ENCODE data around the gene MEF2C.
A peak's percentile ranks its signal among the peaks of the same experiment; 100 is the strongest.

The MEF2C gene

DNA sequence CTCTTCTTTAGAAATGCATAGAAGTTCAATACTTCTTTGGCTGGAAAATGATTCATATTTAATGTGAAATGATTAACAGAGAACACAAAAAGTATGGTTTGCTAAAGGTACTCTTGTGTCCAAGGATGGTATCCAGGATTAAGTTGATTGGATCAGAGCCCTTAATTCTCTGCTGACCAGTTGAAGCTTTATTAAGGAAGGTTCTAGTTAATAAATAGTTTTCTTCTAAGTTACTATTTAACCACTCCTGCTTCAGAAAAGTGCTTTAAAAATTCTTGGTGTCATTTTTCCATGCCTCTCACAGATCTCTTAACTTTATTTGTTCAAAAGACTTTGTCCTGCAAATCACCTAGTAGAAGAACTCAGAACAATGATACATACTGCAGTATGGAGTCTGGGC lies 134.3 kb downstream of the MEF2C start:
- no peak for DNase-seq

DNA sequence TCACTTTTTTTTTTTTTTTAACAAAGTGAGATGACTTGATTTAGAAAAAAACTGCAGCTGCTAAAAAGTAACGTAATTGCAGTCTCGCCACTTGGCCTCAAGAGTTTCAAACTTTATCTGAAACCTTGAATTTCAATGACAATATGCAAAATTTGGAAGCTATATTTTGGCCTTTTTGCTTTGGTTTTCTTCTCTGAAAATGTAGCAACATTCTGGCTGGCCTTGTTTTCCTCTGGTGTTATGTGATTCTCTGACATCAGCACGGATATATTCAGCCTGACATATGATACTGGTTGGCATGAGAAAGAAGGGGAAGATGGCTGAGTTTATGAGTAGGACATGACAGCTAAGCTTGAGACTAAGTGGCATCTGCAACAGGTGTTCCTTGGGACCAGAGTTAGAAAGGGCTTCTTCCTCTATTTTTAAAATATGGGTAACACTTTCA lies 136.5 kb downstream of the MEF2C start:
- no peak for DNase-seq

DNA sequence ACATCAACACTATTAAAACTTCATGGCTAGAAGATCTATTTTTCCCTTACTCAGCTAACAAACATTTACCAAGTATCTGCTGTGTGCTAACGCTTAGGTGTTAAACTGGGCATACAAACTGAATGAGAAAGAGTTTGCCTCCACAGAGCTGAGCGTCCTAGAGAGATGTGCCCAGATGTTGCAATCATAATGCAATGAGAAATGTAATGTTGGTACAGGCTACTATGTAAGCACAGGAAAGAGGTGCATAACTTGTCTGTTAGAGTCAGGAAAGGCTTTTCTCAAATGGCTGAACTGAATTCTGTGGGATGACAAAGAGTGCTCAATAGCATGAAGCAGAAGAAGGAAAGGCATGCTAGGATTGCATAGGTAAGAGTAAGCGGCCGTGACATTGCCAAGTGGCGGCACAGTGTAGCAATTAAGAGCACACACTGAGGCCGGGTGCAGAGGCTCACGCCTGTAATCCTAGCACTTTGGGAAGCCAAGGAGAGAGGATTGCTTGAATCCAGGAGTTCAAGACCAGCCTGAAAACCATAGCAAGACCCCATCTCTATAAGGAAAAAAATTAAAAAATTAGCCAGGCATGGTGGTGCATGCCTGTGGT lies 137.8 kb downstream of the MEF2C start:
- peak; percentile 6 for DNase-seq

DNA sequence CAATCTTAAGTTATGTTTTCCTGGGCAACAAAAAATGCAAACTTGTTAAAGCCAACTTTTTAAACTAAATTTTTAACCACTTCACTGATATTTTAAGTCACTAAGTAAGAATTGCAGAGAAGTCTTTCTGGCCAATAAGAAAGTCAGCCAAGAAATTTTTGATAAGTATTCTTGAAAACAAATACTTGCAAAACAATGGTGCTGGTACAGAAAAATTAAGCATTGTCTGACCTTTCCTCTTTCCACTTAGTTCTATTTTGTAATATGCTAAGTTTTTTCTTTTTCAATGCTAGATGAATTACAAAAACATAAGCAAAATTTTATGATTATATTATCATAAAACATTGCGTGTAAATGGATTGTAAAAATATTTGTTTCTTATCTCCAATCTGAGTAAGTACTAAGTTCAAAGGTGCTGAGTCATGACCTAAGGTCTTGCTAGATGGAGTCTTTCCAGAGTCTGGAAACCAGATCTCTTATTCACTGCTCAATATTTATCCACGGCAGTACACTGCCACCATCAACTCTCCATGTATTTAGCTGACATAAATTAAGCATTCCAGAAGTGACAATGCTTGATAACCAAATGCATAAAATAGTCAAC lies 139.7 kb downstream of the MEF2C start:
- DNase-seq: peak; percentile 9

DNA sequence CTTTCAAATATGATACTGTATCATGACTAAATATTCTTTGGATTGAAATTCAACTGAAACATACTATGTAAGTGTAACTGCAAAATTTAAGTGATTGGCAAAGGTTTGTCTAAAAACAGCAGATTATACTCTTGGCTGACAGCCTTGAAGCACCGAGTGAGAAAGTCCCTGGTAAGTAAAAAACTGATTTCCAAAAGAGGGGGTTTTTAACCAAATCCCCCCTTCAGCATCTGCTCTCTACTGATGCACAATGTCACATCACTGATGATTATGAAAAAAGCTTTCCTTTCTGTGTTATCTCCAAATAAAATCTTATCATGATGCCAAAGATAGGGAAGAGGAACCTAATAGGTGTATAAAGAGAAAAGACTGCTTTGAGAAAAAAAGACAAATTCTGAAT lies 141.0 kb downstream of the MEF2C start:
- no peak for DNase-seq

DNA sequence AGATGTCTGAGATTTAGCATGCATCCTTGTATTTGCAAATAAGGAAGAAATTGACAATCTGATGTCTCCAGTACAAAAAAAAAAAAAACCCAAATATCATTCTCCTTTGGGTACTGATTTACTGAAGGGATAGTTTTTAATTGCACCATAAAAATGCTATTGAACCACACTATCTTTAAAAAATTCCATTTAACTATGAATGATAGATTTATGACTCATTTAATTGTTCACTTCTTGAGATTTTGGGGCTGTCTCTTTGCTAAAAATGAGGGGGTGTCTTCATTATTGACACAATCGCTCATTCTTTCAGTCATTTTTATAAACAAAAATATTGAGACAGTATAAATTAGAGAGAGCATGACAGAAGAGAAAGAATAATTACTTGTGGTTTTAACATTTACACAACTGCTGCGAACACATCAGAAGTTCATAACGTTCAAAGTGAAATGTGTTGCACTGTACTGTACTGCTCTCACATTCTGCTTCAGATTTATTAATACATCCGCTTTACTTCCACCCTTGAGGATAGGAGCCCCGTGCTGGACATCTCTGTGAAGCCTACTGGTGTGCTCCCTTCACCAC lies 142.3 kb downstream of the MEF2C start:
- peak; percentile 13 for DNase-seq

DNA sequence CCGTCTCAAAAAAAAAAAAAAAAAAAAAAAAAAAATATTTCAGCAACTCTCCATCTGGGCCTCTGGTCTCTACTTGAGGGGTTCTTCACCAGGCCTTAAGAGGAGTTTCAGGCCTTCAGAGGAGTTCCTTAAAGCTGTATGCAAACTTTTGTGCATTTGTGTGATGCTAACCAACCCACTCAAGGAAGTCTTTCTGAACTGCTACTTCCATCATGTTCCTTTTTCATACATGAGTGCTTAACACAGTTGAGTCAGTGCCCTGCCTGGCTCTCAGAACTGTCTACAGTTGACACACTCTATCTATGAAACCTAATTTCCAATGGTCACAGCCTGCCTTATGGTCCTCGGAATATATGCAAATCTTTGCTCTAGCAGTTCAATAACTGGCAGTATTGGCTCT lies 146.5 kb downstream of the MEF2C start:
- no peak for DNase-seq

DNA sequence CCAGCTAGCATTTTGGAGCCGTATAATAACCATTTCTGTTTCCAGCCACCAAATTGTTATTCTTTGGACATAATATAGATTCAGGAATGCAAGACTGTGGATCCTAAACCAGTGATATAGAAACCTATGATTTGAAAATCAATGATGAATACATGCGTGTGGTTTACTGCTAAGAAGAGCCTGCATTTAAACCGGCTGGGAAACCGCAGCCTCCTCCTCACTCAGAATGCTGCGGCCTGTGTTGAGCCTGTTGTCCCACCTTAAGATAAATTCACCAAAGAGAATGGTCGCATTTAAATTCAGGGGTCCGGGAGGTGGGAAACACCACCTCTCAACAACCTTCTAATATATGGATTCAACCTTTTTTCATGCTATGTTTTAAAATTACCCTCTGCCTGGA lies 148.0 kb downstream of the MEF2C start:
- DNase-seq: no peak

DNA sequence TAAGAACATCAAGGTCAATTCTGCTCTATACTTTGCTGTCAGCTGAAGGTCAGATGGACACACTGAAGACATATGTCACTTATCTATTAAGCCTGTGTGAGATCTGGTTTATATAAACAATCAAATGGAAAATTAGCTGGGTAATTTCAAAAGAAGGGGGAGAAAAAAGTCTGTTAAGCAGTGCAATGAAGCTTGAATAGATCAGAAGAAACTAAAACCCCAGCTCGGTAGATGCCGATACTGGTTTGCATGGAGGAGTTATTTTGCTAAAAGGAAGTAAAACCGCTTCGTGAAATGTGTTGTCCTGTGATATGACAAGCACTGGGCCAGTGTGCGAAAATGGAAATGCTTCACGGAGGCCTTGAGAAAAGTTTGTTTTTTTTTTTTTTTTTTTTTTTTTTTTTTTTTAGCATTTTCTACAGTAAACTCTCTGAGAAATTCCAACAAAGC lies 148.8 kb downstream of the MEF2C start:
- DNase-seq: no peak

DNA sequence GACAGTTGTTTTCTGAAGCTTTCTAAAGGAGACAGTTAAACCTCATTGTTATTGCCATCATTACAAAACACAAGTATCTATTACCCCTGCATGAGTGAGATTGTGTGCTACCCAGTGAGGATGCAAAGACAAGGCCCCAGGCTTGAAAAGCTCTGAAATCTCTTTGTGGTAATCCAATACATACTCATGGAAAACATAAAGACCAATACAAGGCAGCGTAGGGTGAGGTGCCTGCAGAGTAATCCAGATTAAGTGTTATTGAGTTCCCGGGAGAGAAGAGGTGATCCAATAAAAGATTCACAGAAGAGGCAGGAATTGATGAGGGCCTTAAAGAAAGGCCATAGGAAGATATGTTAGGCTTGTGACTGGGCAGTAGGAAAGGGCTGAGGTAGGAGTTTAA lies 150.1 kb downstream of the MEF2C start:
- DNase-seq: no peak

DNA sequence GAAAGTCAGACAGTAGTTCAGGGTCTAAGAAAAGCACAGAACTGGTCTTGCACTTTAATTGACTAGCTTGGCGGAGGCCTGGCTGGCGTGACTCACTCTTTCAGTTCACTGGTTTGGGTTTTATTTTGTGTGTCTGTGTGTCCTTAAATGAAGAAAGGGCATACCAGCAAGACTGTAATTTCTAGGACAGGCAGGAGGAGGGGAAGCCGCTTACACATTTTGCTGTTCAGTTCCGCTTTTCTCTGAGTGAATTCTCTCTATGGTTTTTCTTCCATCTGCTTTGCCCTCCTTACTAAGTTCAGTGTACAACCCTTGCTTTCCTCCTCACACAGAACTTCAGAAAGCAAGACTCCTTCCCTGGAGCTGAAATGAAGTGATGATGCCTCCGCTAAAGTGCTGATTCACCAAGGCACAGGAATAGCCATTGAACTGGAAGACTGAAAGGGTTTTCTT lies 150.8 kb downstream of the MEF2C start:
- peak; percentile 51 for DNase-seq

DNA sequence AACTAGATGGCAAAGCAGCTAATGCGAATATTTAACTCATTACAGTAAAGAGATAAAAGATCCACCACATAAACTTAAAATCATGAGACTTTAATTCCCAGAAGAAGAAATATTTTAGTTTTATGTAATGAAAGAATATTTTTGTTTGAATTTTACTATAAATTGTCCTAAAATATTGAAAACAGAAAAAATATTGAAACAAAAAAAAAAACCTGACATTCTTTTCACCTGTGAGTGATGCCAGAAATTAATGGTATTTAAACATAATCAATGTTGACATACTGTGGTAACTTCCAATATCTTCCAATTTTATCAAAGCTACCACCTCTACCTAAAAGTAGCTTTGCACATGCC lies 153.2 kb downstream of the MEF2C start:
- no peak for DNase-seq

DNA sequence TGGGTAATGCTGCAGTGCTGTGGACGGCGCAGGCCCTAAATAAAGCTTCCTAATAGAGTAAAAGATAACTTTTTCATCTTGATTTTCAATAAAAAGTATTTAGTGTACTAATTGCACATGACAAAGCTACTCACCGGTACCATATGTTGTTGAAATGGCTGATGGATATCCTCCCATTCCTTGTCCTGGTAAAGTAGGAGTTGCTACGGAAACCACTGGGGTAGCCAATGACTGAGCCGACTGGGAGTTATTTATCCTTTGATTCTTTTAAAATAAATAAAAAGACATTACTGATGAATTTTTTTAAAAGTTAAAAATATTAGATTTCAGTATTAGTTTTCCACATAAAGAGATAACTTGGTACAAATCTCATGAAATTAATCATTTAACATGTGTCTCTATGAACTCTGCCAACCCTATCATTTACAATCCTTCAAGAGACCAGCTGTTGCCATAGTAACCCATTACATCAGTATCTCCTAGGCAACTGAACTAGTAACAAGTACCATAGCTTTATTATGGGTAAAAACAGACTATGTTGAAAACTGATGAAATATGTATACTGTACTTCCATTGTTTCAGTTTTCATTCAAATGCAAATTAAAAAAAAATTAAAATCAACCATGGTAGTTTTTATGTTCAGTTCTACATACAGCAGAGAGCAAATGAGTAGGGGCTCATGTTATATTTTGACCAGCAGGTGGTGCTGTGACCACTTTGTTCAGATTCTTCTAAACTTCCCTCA lies 153.7 kb downstream of the MEF2C start:
- peak; percentile 79 for DNase-seq

DNA sequence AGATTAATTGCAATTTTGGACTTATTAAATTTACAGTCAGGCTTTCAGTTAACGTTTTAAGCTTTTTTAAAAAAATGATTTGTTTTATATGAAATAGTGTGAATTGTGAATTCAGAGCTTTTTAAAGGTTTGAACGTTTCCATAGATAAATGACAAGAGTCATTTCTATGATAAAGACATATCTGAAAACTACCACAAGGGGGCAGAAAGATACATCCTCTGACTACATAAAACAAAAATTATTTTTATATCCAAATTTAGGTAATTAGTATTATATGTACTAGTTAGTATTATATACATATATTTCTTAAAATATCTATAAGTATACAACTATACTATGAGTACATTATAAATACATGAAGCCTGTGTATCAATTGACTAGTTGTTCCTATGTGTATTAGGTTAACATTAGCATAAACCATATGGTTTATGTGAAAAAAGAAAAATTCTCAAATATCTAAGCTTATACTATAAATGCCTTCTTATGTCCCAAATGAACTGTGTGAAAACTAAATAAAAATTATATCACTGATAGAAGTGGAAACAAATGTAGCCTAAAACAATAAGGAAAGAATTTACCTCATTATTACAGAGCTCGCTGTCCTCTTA lies 155.2 kb downstream of the MEF2C start:
- DNase-seq: peak; percentile 27

DNA sequence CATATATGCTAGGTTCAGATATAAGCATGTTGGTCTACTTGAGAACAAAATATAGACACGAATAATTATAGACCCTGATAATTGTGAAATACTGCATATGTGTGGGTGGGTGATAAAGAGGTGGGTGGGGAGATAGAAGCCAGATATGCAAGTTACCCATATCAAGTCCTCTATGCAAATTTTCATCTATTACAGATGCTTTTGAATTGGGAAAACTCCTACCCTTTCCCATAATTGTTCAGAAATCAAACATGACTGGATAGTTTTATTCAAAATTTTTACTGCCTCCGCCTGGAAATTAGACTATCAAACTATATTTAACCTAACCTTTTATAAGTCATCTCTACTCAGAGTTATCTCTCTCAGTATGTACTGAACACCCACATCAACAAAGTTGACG lies 157.5 kb downstream of the MEF2C start:
- DNase-seq: no peak

DNA sequence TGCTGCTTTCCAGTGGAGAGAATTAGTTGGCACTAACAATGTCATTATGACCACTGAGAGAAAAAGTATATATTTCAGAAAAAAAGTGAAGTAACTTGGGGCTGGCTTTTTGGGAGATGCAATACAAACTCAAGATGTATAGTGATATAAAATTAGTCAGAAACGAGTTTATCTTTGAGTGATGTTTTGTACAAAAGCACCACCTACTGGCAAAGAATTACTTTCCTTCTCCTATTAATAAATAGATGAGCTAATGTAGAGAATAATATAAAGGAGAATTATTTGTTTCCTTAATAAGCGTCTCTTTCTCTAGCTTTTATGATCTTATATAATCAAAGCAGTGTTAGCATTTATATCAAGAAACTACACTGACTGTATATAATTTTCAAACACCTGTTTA lies 158.8 kb downstream of the MEF2C start:
- peak; percentile 24 for DNase-seq

DNA sequence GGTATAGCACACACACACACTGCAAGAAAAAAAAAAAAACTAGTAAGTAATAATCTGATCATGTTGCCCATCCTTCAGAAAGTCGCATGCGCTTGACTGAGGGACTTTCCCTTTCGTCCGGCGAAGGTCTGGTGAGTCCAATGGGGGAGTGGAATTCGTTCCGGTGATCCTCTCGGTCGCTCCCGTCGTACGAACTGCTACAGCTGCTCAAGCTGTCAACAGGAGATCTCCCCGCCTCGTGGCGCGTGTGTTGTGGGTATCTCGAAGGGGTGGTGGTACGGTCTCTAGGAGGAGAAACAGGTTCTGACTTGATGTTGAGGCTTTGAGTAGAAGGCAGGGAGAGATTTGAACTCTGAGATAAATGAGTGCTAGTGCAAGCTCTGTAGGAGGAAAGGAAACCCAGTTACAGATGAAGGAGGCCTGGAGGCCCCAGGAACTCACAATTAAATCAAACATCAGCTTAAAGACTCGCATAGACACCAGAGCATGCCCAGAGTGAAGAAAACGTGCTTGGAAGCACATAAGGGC lies 160.4 kb downstream of the MEF2C start:
- DNase-seq: no peak

DNA sequence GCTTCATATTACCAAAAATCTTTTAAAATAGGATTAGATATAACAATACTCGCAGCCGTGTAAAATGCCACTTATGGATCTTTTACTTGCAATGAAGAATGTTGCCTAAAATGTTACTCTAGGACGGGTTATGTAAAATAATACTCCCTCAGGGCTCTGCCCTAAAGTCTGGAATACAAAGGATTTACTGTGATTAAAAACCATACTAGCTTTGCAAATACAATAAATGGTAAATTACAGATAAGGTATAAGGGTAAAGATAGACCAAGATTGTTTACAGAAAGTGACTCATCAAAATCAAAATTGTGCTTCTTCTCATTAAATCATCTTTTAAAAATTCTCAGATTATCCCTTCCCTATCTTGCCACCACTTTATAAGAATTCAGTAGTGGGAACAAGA lies 163.6 kb downstream of the MEF2C start:
- DNase-seq: no peak

DNA sequence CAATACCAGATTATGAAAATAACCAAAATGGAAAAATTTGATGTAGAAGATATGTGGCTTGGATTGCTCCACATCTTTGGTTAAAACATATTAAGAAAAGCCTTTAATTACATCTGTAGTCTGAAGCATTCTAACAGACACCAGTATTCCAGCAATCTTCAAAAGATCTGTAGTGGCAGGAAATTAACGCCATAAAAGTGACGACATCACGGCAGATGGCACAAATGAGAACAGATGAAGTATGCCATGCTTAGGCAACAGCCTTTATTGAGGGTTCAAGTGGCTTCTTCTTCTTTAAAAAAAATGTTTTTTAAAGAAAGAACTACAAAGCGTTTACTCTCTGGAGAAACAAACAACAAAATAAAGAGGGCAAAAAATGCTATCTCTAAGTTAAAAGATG lies 164.2 kb downstream of the MEF2C start:
- DNase-seq: no peak

DNA sequence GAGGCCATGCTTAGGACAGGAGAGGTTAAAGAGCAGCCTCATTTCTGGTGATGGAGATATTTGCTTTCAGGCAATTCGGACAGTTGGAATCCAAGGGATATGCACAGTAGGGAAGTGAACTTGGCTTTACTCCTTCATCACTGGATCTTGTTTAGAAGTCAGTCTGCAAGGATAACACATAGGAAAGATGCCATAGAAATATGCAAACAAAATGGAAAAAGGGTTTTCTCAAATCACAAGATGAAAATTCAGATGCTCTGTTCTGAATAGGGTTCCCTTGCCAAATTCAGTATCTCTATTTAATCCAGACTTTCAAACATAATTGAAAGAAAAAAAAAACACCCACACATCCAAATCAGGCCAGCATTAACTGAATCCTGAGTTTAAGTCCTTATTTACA lies 166.9 kb downstream of the MEF2C start:
- no peak for DNase-seq

DNA sequence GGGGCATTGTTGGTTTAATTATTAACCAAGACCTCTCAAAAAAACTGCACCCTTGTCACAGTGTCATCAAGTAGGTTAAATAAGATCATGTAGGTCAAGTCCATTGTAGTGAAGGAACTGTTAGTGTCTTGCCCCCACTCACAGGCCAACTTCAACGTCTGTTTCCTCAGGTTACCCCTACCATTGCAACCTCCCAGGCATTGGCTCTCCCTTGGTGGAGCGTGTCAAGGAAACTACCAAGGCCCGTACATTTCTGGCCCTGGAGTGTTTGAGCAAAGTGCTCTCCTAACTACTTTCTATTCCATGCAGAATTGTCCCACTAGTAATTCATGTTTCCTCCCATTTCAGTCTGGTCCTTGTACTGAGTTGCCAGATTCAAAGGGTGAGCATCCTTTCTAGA lies 167.5 kb downstream of the MEF2C start:
- no peak for DNase-seq

DNA sequence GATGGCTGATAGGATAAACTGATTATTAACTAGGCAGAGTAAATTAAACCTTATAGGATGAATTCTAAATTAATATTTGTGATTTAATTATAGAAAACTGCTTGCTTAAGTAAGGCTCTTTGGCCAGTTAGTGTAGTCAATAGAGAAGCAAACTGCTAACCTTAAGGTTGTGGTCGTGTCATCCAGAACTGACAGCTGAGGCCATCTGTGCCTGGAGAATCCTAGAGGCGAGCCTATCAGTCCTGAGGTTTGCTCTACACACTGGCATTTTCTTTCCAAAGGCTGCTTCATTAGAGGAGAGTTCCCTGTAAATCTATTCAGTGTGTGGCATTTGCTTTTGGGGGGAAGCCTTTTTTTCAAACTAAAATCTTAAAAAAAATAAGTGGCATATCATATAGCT lies 169.2 kb downstream of the MEF2C start:
- DNase-seq: no peak

All from fibroblast of skin of scalp (primary cell).